Osteoblast (primary cell): ENCODE data around the gene SLC4A3. TPM values are rescaled to one million over a fixed set of nuclear protein-coding genes. Genes with fewer than 3 reads are reported as not detected.
A peak's percentile ranks its signal among the peaks of the same experiment; 100 is the strongest.

Experiments
- DNase-seq: peaks from one replicate; pipeline ENCODE4 v3.0.0; 2011; ENCODE audit warnings: low spot score, mixed read lengths; ENCODE audit not compliant: insufficient read length; ENCODE audit errors: missing footprints
- H2AFZ ChIP-seq: 2 replicates; pipeline ENCODE4 v1.6.0; 2011; ENCODE audit warnings: mild to moderate bottlenecking, low read length
- H3K27ac ChIP-seq: 2 replicates; pipeline ENCODE4 v1.5.1; 2011; ENCODE audit warnings: mild to moderate bottlenecking, low read depth, low read length, moderate library complexity
- H3K27me3 ChIP-seq: 2 replicates; pipeline ENCODE4 v1.6.0; 2012; ENCODE audit warnings: mild to moderate bottlenecking, control low read depth, inconsistent platforms, low read length, moderate library complexity; ENCODE audit not compliant: insufficient read depth
- H3K36me3 ChIP-seq: 2 replicates; pipeline ENCODE4 v1.5.1; 2011; ENCODE audit warnings: mild to moderate bottlenecking, low read length, control low read depth, moderate library complexity; ENCODE audit not compliant: insufficient read depth
- H3K4me1 ChIP-seq: 2 replicates; pipeline ENCODE4 v1.5.1; 2011; ENCODE audit warnings: mild to moderate bottlenecking, low read length, control low read depth, moderate library complexity; ENCODE audit not compliant: insufficient read depth
- H3K4me2 ChIP-seq: 2 replicates; pipeline ENCODE4 v1.6.0; 2011; ENCODE audit warnings: mild to moderate bottlenecking, low read length; ENCODE audit not compliant: insufficient read depth
- H3K4me3 ChIP-seq: fragments of 200-600 bp; sonication (generic); 3 replicates; pipeline ENCODE4 v1.5.1; 2012; ENCODE audit warnings: mild to moderate bottlenecking, low read length, inconsistent platforms; ENCODE audit not compliant: insufficient read depth
- H3K79me2 ChIP-seq: 2 replicates; pipeline ENCODE4 v1.6.0; 2012; ENCODE audit warnings: mild to moderate bottlenecking, low read length, control low read depth, inconsistent platforms; ENCODE audit not compliant: insufficient read depth
- H3K9me3 ChIP-seq: 2 replicates; pipeline ENCODE4 v1.5.1; 2011; ENCODE audit warnings: low read depth, low read length, control low read depth
- H4K20me1 ChIP-seq: 2 replicates; pipeline ENCODE4 v1.6.0; 2012; ENCODE audit warnings: mild to moderate bottlenecking, low read length, control low read depth; ENCODE audit not compliant: insufficient read depth
- total RNA-seq: library from RNA; depleted of rRNA; stranded (reverse); fragments of >200 nt; gene quantifications from 2 replicates; pipeline ENCODE4 v1.2.3, GENCODE V29; 2012
- TF ChIP-seq, protein P1 (sequence below): IDR thresholded peaks from 2 replicates; pipeline ENCODE4 v1.5.1; 2011; ENCODE audit warnings: mild to moderate bottlenecking, low read depth, low read length, moderate library complexity; ENCODE audit errors: extremely low read depth

The SLC4A3 gene
- total RNA-seq, 1 donor, result 2.5 TPM

DNA sequence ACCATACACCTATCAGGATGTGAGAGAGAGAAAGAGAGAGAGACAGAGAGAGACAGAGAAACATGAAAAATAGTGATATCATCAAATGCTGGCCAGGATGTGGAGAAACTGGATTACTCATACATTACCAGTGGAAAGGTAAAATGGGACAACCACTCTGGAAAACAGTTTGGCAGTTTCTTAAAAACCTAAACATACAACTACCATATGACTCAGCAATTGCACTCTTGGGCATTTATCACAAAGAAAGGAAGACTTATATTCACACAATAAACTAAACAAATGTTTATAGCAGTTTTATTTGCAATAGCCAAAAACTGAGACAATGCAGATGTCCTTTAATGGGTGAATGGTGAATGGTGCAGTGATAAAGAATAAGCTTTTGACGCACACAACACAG lies 29.1 kb downstream of the SLC4A3 start:
- no peak for DNase-seq
- Histone ChIP-seq H3K4me2 (no peak overlapping the region), H3K4me3 (no peak overlapping the region), H2AFZ (no peak overlapping the region), H3K36me3 (no peaks in the 10 kb centered on the region), H3K79me2 (no peaks in the 10 kb centered on the region), H3K27ac (no peak overlapping the region), H3K27me3 (peaks cover 2% of the 10 kb centered on the region), H3K9me3 (no peaks in the 10 kb centered on the region), H3K4me1 (peaks cover 13% of the 10 kb centered on the region), H4K20me1 (no peaks in the 10 kb centered on the region)
- TF ChIP-seq, protein P1, sequence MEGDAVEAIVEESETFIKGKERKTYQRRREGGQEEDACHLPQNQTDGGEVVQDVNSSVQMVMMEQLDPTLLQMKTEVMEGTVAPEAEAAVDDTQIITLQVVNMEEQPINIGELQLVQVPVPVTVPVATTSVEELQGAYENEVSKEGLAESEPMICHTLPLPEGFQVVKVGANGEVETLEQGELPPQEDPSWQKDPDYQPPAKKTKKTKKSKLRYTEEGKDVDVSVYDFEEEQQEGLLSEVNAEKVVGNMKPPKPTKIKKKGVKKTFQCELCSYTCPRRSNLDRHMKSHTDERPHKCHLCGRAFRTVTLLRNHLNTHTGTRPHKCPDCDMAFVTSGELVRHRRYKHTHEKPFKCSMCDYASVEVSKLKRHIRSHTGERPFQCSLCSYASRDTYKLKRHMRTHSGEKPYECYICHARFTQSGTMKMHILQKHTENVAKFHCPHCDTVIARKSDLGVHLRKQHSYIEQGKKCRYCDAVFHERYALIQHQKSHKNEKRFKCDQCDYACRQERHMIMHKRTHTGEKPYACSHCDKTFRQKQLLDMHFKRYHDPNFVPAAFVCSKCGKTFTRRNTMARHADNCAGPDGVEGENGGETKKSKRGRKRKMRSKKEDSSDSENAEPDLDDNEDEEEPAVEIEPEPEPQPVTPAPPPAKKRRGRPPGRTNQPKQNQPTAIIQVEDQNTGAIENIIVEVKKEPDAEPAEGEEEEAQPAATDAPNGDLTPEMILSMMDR, result no peak

- peak overlapping the region; percentile 59 for H2AFZ ChIP-seq
- H3K4me2 ChIP-seq, result peak overlapping the region; percentile 59
- H3K4me3 ChIP-seq, result peak overlapping the region; percentile 15
- TF ChIP-seq, protein P1, result no peak
- no peak overlapping the region for H3K27ac ChIP-seq
- H4K20me1 ChIP-seq, result no peaks in the 10 kb centered on the region
- H3K4me1 ChIP-seq, result peaks cover 21% of the 10 kb centered on the region
- H3K79me2 ChIP-seq, result no peaks in the 10 kb centered on the region
- no peak for DNase-seq
- peaks cover 2% of the 10 kb centered on the region for H3K27me3 ChIP-seq
- no peaks in the 10 kb centered on the region for H3K36me3 ChIP-seq
- H3K9me3 ChIP-seq, result no peaks in the 10 kb centered on the region
Observed at GRCh38 chr2:219658196-219658846, 30.9 kb downstream of the SLC4A3 start.

- Histone ChIP-seq H3K79me2 (no peaks in the 10 kb centered on the region), H3K36me3 (no peaks in the 10 kb centered on the region), H4K20me1 (no peaks in the 10 kb centered on the region), H3K27ac (no peak overlapping the region), H2AFZ (no peak overlapping the region), H3K9me3 (no peaks in the 10 kb centered on the region), H3K27me3 (peaks cover 2% of the 10 kb centered on the region), H3K4me1 (peaks cover 21% of the 10 kb centered on the region), H3K4me3 (no peak overlapping the region), H3K4me2 (peak overlapping the region; percentile 59)
- DNase-seq, result no peak
- TF ChIP-seq, protein P1, result no peak
Observed at GRCh38 chr2:219658874-219659273, 31.4 kb downstream of the SLC4A3 start.

DNA sequence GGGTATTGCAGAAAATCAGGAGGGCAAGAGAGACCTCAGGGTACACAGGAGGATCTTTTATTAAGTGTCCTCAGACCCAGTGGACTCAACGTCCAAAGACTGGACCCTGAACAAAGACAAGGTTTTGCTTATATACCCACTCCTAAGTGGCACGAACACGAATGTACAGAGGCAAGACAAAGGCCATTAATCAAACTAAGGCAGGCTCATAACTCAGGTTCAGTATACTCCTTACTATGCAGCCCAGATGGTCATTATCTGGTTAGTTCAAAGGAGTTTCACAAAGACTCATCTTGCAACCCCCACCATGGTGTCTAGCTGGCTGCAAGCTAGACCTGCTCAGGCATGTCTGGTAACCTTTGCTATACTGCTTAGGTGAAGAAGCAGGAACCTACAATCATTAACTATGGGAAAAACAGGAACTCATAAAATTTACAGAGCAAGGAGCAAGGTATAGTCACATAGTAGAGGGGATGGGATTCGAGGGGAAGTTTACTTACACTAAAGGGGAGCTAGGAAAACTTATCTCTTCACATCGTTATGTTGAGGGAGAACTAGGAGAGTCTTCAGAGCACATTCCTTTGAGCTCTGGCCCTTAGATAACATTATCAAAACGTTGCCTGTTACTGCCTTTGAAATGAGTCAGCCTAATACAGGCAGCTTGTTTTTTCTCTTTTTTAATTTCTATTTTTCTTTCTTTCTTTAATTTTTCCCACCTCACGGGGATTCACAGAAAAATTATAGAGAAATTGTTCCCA lies 33.9 kb downstream of the SLC4A3 start:
- Histone ChIP-seq H3K9me3 (no peaks in the 10 kb centered on the region), H3K27ac (peak overlapping the region; percentile 33), H3K4me1 (peaks cover 21% of the 10 kb centered on the region), H3K36me3 (no peaks in the 10 kb centered on the region), H2AFZ (no peak overlapping the region), H3K4me2 (peak overlapping the region; percentile 37), H3K27me3 (no peaks in the 10 kb centered on the region), H4K20me1 (no peaks in the 10 kb centered on the region), H3K79me2 (no peaks in the 10 kb centered on the region), H3K4me3 (no peak overlapping the region)
- TF ChIP-seq, protein P1, result no peak
- DNase-seq, result no peak
